GM19328 (cell line): Measurements from ENCODE around the gene SETD2.

Experiments
- ATAC-seq: cut with Tn5 transposase; IDR thresholded peaks from one replicate; pipeline ENCODE4 v1.9.1; 2021; ENCODE audit warnings: mild to moderate bottlenecking, moderate library complexity; ENCODE audit not compliant: unreplicated experiment

Gene SETD2

DNA sequence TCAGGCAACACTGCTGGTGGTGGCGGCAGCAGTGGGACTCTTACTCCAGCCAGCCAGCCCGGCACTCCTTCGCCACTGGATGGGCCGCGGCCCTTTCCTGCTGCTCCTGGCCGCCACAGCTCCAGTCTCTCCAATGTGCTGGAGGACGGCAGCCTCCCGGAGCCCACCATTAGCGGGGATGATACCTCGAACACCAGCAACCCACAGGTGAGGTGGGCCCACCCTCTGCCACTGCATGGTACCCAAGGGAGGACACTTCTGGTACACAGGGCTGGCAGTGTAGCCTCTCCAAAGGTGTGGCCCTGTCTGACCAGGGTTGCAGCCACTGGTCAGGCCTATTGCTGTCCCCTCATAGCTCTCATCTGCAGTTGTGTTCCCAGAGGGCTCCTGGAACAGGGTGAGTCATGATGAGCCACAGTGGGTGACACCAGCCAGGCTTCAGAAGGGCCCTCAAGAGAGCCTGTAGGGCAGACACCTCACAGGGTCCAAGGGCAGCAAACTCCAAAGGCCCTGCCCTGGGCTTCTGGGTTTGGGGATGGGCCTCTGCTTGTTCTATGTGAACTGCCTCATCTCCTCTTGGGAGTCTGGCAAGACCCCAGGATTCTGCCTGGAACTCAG lies 163.6 kb downstream of the SETD2 start:
- ATAC-seq, result no peak

DNA sequence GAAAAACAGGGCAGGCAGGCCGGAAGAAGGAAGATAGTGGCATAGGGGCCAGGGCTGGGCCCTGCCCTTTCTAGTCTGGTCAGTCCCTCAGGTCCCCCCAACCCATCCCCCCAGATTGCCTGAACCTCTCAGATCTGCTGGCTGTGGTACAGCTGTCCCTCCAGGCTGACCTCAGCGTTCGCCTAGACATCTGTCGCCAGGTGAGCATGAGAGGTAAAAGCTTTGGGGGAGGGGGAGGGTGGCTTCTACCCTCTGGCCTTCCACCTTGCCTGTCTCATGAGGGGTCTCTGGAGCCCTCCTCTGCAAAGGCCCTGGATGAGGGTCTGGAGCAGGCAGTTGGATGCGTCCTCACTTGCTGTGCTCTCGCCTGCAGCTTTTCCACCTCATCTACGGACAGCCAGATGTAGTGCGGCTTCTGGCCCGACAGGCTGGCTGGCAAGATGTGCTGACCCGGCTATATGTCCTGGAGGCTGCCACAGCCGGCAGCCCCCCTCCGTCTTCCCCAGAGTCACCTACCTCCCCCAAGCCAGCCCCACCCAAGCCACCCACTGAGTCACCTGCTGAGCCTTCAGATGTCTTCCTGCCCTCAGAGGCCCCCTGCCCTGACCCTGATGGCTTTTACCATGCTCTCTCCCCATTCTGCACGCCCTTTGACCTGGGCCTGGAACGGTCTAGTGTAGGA lies 164.3 kb downstream of the SETD2 start:
- ATAC-seq, result no peak

DNA sequence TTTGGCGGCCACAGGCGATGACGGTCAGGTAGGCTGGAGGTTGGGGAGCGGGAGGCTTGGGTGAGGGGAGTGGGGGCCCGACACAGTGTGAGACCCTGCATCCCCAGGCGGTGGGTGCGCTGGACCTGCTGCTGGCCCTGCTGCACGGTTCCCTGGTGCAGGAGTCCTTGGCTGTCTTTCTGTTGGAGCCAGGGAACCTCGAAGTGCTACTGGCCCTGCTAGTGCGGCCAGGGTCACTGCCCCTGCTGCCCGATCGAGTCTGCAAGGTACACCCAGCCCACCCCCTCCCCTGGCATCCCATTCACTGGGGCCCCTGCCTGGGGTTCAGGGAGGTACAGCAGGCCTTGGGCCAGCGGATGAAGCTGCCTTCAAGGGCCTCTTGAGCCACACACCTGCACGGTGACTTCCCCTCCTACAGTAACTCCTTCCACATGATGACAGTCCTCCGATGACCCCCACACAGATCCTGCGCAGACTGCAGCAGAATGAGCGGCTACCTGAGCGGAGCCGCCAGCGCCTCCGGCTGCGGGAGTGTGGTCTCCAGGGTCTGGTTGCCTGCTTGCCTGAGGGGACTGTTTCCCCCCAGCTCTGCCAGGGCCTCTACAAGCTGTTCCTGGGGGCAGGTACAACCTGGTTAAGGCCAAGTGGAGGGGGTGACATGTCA lies 164.9 kb downstream of the SETD2 start:
- ATAC-seq, result no peak

- no peak for ATAC-seq
Measured at GRCh38 chr3:46998121-46998851, 165.6 kb downstream of the SETD2 start.

- no peak for ATAC-seq
Measured at GRCh38 chr3:46997453-46998091, 166.3 kb downstream of the SETD2 start.

GRCh38 chr3:46996689-46997452 lies 167.0 kb downstream of the SETD2 start:
- ATAC-seq, result no peak

DNA sequence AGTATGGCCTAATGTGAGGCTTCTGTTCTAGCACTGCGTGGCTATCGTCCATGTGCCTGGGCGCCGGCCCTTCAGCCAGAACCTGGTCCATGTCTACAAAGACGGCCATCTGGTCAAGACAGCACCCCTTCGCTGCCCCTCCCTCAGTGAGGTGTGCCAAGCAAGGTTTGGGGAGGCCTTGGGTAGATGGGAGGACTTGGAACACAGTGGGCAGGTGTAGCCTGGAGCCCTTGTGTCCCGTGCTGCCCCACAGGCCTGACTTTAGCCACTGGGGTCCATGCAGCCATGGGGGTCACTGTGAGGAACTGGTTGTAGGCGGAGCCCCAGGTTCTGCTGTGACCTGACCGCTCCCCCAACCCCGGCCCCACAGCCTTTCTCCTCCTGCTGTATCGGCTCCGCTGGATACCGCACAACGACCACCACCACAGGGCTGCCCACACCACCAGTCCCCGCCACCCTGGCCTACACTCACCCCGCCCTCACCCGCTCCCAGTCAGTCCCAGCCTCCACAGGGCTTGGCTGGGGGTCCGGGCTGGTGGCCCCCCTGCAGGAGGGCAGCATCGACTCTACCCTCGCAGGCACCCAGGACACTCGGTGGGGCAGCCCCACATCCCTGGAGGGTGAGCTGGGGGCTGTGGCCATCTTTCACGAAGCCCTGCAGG lies 167.9 kb downstream of the SETD2 start:
- ATAC-seq, result no peak

- ATAC-seq, result no peak
Measured at GRCh38 chr3:46994801-46995731, 168.8 kb downstream of the SETD2 start.

GRCh38 chr3:46993986-46994385 lies 169.9 kb downstream of the SETD2 start:
- no peak for ATAC-seq

GRCh38 chr3:46993292-46993691 lies 170.6 kb downstream of the SETD2 start:
- ATAC-seq, result no peak

GRCh38 chr3:46992231-46992630 lies 171.7 kb downstream of the SETD2 start:
- ATAC-seq, result no peak

GRCh38 chr3:46991406-46992165 lies 172.3 kb downstream of the SETD2 start:
- no peak for ATAC-seq

DNA sequence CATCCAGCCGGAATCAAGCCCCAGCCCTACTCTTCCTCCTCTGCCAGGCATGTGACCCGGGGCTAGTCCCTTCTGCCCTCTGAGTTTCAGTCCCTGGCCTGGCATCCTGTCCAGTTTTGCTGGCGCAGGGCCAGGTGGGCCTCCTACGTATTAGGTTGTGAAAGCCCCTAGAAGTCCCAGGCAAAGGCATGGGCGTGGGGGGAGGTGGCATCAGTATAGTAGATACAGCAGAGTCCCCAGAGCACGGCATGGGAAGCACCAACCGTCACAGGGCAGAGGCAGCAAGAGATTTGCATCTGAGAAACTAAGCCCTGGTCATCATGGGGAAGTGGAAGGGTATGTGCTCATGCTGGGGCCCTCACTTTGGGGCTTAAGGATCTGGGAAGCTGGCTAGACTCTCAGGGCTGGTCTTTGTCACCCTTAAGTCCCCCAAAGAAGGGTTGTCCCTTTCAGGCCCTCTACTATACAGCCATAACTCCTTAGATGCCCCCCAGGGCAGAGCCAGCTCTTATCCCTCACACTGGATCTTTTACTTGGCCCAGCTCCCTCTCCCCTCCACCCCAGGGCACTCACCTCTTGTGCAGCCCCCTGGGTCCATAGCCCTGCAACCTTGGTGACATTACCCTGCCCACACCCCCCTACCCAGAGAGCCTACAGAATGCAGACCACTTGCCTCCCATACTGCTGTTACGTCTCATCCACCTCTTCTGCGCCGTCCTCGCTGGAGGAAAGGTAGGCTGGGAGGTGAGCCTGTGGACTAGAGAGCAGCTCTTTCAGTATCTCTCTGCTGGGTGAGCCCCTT lies 173.1 kb downstream of the SETD2 start:
- no peak for ATAC-seq

GRCh38 chr3:46989146-46989810 lies 174.6 kb downstream of the SETD2 start:
- ATAC-seq, result no peak

GRCh38 chr3:46988616-46989015 lies 175.3 kb downstream of the SETD2 start:
- ATAC-seq, result no peak

- peak; percentile 57 for ATAC-seq
Measured at GRCh38 chr3:46987743-46988401, 176.0 kb downstream of the SETD2 start.
